HL-60 (cell line): Measurements from ENCODE around the gene TSHZ1.

Source experiments
- CTCF ChIP-seq: IDR thresholded peaks from one replicate; pipeline ENCODE4 v1.5.1; 2011; ENCODE audit warnings: low read length, control low read depth, inconsistent platforms; ENCODE audit not compliant: insufficient read depth
- POLR2AphosphoS5 ChIP-seq: IDR thresholded peaks from 2 replicates; pipeline ENCODE4 v1.6.1; 2012; ENCODE audit warnings: low read depth

DNA sequence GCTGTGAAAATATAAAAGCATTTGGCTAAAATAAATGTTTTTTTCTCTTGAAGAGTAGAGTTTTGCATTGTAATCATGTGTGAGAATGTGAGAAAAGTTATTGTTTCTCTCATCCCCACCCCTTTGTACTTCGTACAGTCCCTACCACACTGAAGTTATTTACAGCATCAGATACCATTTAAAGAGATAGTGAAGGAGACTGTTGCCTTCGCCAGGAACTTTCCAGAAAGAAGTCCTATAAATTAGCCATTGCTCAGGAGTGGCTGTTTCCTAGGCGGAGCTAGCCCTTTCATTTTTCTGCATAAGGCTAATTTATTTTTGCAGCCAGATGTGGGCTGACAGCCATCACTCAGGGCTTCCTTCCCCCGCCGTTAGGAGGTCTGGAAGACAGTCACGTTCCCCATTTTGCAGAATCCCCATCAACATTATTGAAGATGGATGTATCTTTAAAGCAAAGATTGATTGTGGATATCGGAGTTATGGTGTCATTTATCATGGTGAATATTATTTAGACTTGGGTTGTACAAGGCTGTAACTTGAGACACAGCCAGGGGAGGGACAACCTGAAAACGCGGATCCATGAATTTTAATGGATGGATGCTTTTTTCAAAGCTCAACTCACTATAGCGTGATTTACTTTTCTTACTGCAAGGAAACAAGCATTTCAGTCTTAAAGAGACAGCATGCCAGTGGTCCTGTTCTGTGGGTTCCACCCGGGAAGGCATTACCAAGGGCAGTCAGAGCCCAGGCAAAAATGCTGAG, 17.1 kb downstream of the TSHZ1 start:
- TF ChIP-seq CTCF (no peak), POLR2AphosphoS5 (no peak)
